ENCODE results near the gene ITSN2. TPM values are rescaled to one million over a fixed set of nuclear protein-coding genes. Genes with fewer than 3 reads are reported as not detected.

Gene ITSN2
- total RNA-seq, 1 donor from 2014 or later, result 6.4 TPM

DNA sequence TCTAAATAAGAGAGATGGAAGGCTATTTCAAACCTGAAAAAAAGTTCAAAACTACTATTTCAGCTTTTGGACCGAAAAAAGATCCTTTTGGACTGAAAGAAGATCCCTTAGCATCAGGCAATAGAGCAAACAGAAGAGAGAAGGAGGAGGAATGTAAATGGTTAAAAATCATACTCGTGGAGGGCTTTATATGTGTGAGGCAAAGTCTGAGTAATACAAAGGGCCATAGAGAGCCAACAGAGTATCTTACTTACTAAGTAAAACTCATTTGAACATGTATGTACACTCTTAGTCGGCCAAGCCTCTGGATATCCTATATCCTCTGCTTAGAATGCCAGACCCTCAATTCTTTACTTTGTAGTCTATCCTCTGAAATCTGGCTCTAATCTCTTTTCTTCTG, 55.7 kb downstream of the ITSN2 start:
- no peak overlapping the region for H3K27ac Mint-ChIP-seq (ENCODE audit: unreplicated experiment)
- no peaks in the 10 kb centered on the region for H3K27me3 Mint-ChIP-seq (ENCODE audit: unreplicated experiment)
- no peaks in the 10 kb centered on the region for H3K36me3 Mint-ChIP-seq (ENCODE audit: unreplicated experiment)
- DNase-seq, result no peak
- H3K9me3 Mint-ChIP-seq (ENCODE audit: unreplicated experiment), result no peaks in the 10 kb centered on the region
- TF ChIP-seq, protein P1, sequence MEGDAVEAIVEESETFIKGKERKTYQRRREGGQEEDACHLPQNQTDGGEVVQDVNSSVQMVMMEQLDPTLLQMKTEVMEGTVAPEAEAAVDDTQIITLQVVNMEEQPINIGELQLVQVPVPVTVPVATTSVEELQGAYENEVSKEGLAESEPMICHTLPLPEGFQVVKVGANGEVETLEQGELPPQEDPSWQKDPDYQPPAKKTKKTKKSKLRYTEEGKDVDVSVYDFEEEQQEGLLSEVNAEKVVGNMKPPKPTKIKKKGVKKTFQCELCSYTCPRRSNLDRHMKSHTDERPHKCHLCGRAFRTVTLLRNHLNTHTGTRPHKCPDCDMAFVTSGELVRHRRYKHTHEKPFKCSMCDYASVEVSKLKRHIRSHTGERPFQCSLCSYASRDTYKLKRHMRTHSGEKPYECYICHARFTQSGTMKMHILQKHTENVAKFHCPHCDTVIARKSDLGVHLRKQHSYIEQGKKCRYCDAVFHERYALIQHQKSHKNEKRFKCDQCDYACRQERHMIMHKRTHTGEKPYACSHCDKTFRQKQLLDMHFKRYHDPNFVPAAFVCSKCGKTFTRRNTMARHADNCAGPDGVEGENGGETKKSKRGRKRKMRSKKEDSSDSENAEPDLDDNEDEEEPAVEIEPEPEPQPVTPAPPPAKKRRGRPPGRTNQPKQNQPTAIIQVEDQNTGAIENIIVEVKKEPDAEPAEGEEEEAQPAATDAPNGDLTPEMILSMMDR (IDR thresholded peaks at IDR 0.05; ENCODE audit: partially characterized antibody, unreplicated experiment), result no peak
- H3K4me1 Mint-ChIP-seq (ENCODE audit: low read depth, unreplicated experiment), result no peaks in the 10 kb centered on the region
- no peak overlapping the region for H3K4me3 Mint-ChIP-seq (ENCODE audit: unreplicated experiment)

DNA sequence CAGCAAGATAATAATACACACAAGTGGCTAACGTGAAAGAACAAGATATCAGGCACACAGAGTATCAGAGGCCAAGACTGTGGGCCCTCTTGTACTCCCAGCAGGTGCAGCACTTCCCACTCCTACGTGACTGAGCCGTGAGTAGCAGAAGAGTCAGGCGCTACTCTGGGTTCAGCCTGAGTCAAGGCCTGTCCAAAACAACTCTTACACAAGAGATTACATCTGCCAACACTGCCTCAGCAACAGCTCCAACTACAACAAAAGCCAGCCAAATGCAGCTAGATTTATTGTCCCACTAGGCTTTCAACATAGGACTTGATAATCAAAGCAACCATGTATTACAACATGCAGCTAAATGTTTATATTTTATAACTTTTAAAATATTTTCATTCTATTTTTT, 56.2 kb downstream of the ITSN2 start:
- TF ChIP-seq, protein P1 (IDR thresholded peaks at IDR 0.05; ENCODE audit: partially characterized antibody, unreplicated experiment), result no peak
- no peak overlapping the region for H3K27ac Mint-ChIP-seq (ENCODE audit: unreplicated experiment)
- H3K9me3 Mint-ChIP-seq (ENCODE audit: unreplicated experiment), result no peaks in the 10 kb centered on the region
- H3K4me3 Mint-ChIP-seq (ENCODE audit: unreplicated experiment), result no peak overlapping the region
- no peaks in the 10 kb centered on the region for H3K36me3 Mint-ChIP-seq (ENCODE audit: unreplicated experiment)
- no peaks in the 10 kb centered on the region for H3K4me1 Mint-ChIP-seq (ENCODE audit: low read depth, unreplicated experiment)
- no peak for DNase-seq
- no peaks in the 10 kb centered on the region for H3K27me3 Mint-ChIP-seq (ENCODE audit: unreplicated experiment)

- Mint-ChIP-seq H3K4me3 (ENCODE audit: unreplicated experiment) (no peak overlapping the region), H3K27me3 (ENCODE audit: unreplicated experiment) (no peaks in the 10 kb centered on the region), H3K27ac (ENCODE audit: unreplicated experiment) (no peak overlapping the region), H3K4me1 (ENCODE audit: low read depth, unreplicated experiment) (no peaks in the 10 kb centered on the region), H3K9me3 (ENCODE audit: unreplicated experiment) (peaks cover 1% of the 10 kb centered on the region), H3K36me3 (ENCODE audit: unreplicated experiment) (no peaks in the 10 kb centered on the region)
- TF ChIP-seq, protein P1 (IDR thresholded peaks at IDR 0.05; ENCODE audit: partially characterized antibody, unreplicated experiment), result no peak
- no peak for DNase-seq
Measured at GRCh38 chr2:24301599-24301998, 58.7 kb downstream of the ITSN2 start.

DNA sequence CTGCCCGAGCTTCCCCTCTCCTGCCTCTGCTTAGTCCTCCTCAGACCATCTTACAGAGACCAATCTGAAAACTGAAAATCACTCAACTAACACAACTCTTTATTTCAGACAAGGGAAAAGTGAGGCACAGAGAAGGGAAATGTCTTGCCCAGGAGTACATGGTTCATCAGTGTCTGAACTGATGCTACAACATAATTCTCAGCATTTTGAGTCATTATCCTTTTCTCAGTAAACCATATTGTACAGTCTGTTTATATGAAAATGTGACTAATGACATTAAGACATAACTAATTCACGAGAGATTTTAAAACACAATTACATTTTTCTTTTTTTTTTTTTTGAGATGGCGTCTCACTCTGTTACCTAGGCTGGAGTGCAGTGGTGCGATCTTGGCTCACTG, 62.7 kb downstream of the ITSN2 start:
- no peaks in the 10 kb centered on the region for H3K27me3 Mint-ChIP-seq (ENCODE audit: unreplicated experiment)
- no peak overlapping the region for H3K4me3 Mint-ChIP-seq (ENCODE audit: unreplicated experiment)
- no peak for DNase-seq
- TF ChIP-seq, protein P1 (IDR thresholded peaks at IDR 0.05; ENCODE audit: partially characterized antibody, unreplicated experiment), result no peak
- H3K4me1 Mint-ChIP-seq (ENCODE audit: low read depth, unreplicated experiment), result no peaks in the 10 kb centered on the region
- peaks cover 1% of the 10 kb centered on the region for H3K9me3 Mint-ChIP-seq (ENCODE audit: unreplicated experiment)
- H3K36me3 Mint-ChIP-seq (ENCODE audit: unreplicated experiment), result no peaks in the 10 kb centered on the region
- H3K27ac Mint-ChIP-seq (ENCODE audit: unreplicated experiment), result no peak overlapping the region

DNA sequence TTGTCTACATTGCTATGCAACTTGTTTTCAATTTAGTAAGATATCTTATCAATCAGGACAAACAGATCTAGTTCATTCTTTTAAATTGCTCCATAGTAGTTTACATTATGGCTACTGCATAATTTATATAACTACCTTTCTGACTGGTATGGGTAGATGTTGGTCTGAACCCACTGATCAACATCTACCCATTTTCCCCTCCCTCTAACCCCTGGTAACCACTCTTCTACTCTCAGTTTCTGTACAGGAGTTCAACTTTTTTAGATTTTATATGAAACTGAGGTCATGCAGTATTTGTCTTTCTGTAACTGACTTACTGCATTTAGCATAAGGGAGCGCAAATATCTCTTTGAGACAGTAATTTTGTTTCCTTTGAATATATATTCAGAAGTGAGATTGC, 73.2 kb downstream of the ITSN2 start:
- H3K9me3 Mint-ChIP-seq (ENCODE audit: unreplicated experiment), result no peaks in the 10 kb centered on the region
- DNase-seq, result no peak
- no peak overlapping the region for H3K27ac Mint-ChIP-seq (ENCODE audit: unreplicated experiment)
- TF ChIP-seq, protein P1 (IDR thresholded peaks at IDR 0.05; ENCODE audit: partially characterized antibody, unreplicated experiment), result no peak
- no peak overlapping the region for H3K4me3 Mint-ChIP-seq (ENCODE audit: unreplicated experiment)
- H3K4me1 Mint-ChIP-seq (ENCODE audit: low read depth, unreplicated experiment), result no peaks in the 10 kb centered on the region
- H3K27me3 Mint-ChIP-seq (ENCODE audit: unreplicated experiment), result no peaks in the 10 kb centered on the region
- H3K36me3 Mint-ChIP-seq (ENCODE audit: unreplicated experiment), result no peaks in the 10 kb centered on the region

All from glutamatergic neuron (in vitro differentiated cells).